Heart left ventricle (tissue), 13 donors: ENCODE data around the gene ZNF280D.

Source experiments
- CTCF ChIP-seq, 12 donors: fragments of 200-600 bp; sonication (generic) in 4 of 12; IDR thresholded peaks; one replicate each; pipeline versions ENCODE4 v1.5.0 to v1.8.0; 2018 to 2022; ENCODE audit warnings: antibody characterized with exemption in 12 of 12, mild to moderate bottlenecking in 5 of 12
- POLR2A ChIP-seq, 2 donors: fragments of 450-650 bp; IDR thresholded peaks; one replicate each; pipeline ENCODE4 v1.6.1; 2017; ENCODE audit warnings: antibody characterized with exemption in 2 of 2, mild to moderate bottlenecking in 2 of 2, moderate library complexity in 2 of 2
- donor health status: ischemic (EF 13 %, LVEDD 7.1; RV severe dilation, severe dysfunction).
- donor health status: DM: no; HTN: yes; CAD: no.
- donor health status: DM: no; HTN: no; CAD: no.
- donor health status: ischemic (EF 25% LVEDD 6.9; RV normal size, moderate dysfunction).
- donor health status: ischemic (EF 25% LVEDD 5.7; RV mildly dilated, moderate dysfunction).
- donor health status: ischemic (EF 35%, LVEDD 5.7; RV mildly dilated, moderate dysfunction).
- donor health status: nonischemic (EF 11% LVEDD 7.7; RV severe dilation, severe dysfunction).
- donor health status: DM: yes; HTN: yes; CAD: no.
- donor health status: PGD.
- donor health status: ischemic (EF 29% LVEDD 5.4; RV normal size, mild dysfunction).
- donor health status: nonischemic (EF 23%, LVEDD 6.1; RV moderate dilation, normal function).

DNA sequence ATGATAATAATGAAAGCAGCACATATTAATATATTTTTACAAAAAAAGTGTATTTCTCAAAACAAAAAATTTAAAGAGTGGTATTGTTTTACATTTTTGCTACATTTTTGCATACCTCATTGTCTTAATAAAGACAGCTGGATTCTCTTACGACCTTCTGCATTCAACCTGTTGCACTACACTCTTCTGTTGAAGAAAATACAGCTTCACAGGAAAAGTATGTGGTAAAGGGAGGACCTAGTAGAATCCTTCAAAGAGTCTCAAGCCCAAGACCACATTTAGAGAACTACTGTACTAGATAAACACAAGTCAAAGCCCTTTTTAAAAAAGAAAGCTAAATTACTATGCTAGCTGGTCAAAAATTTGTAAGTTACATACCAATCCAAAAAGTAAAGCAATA lies 7.9 kb downstream of the ZNF280D start:
- no peak for TF ChIP-seq CTCF (IDR thresholded peaks at IDR 0.05)
- TF ChIP-seq POLR2A (IDR thresholded peaks at IDR 0.05), result no peak
